Lung (tissue), 12 donors: ENCODE results near the gene LRRIQ4. TPM values are rescaled to one million over a fixed set of nuclear protein-coding genes. Genes with fewer than 3 reads are reported as not detected.

Experiments
- ATAC-seq: fragments of 200-7000 bp; cut with Tn5 transposase; one replicate; pipeline ENCODE4 v1.9.1; 2020; ENCODE audit warnings: moderate number of reproducible peaks; ENCODE audit not compliant: insufficient read depth, low FRiP score
- DNase-seq, 3 donors: peaks; one replicate each; pipeline ENCODE4 v3.0.0-alpha.2; 2013 to 2017
- H3K27ac ChIP-seq, 2 donors: one replicate each; pipeline ENCODE4 v1.5.1; 2013; ENCODE audit warnings: mild to moderate bottlenecking in 2 of 2, moderate library complexity in 2 of 2, control low read depth in 1 of 2, inconsistent platforms in 1 of 2, low read depth in 1 of 2, low read length in 1 of 2
- H3K27me3 ChIP-seq, 3 donors: one replicate each; pipeline ENCODE4 v1.5.1; 2013; ENCODE audit warnings: low read length in 2 of 3; ENCODE audit not compliant: control insufficient read depth in 3 of 3, insufficient read depth in 3 of 3
- H3K36me3 ChIP-seq, 4 donors: one replicate each; pipeline ENCODE4 v1.5.1; 2013; ENCODE audit warnings: low read length in 4 of 4, mild to moderate bottlenecking in 1 of 4, moderate library complexity in 1 of 4; ENCODE audit not compliant: control insufficient read depth in 4 of 4, insufficient read depth in 4 of 4
- H3K4me1 ChIP-seq, 5 donors: one replicate each; pipeline ENCODE4 v1.5.1; 2013; ENCODE audit warnings: low read length in 5 of 5, mild to moderate bottlenecking in 2 of 5, moderate library complexity in 1 of 5; ENCODE audit not compliant: control insufficient read depth in 5 of 5, insufficient read depth in 5 of 5
- H3K4me3 ChIP-seq: one replicate; pipeline ENCODE4 v1.5.1; 2013; ENCODE audit warnings: mild to moderate bottlenecking, control low read depth, moderate library complexity
- H3K9ac ChIP-seq, 2 donors: one replicate each; pipeline ENCODE4 v1.5.1; 2013; ENCODE audit warnings: low read length in 2 of 2, control low read depth in 1 of 2; ENCODE audit not compliant: insufficient read depth in 1 of 2
- H3K9me3 ChIP-seq, 4 donors: one replicate each; pipeline ENCODE4 v1.5.1; 2013; ENCODE audit warnings: low read length in 3 of 4, mild to moderate bottlenecking in 1 of 4, moderate library complexity in 1 of 4; ENCODE audit not compliant: control insufficient read depth in 4 of 4, insufficient read depth in 3 of 4
- CTCF ChIP-seq: IDR thresholded peaks from 2 replicates; pipeline ENCODE4 v1.5.1; 2012; ENCODE audit warnings: mild to moderate bottlenecking; ENCODE audit errors: control extremely low read depth, extremely low read depth
- WGBS, 2 donors: extraction: QIAGEN DNeasy Blood & Tissue Kit; methylation state at CpG; one replicate each; pipeline ENCODE4 v1.1.7; 2013; 5-methylcytosine and 5-hydroxymethylcytosine counted together
- polyA plus RNA-seq, 2 donors: library from polyadenylated mRNA; stranded (reverse); fragments of 200-250 nt; gene quantifications; one replicate each; pipeline ENCODE4 v1.2.1, GENCODE V29; 2013
- total RNA-seq, 2 donors: library from RNA; depleted of rRNA in 1 of 2; stranded (reverse); fragments of >200 nt in 1 of 2; gene quantifications; one replicate each; pipeline ENCODE4 v1.2.1, GENCODE V29; 2014 to 2021
- donor health status: control.
- donor health status: control.
- donor health status: Bipolar disorder and iron deficiency.
- donor health status: healthy.
- donor health status: DM: yes; HTN: yes; CAD: no.

LRRIQ4 gene
- total and polyA plus RNA-seq, 4 donors, result 0.03 to 0.09 TPM; not detected in 2

GRCh38 chr3:169780742-169781141 lies 31.9 kb upstream of the LRRIQ4 start:
- Histone ChIP-seq H3K4me1 (peaks cover 0 to 13% (median 0%) of the 10 kb centered on the region in 5 donors), H3K9ac (no peak overlapping the region)
- WGBS, 2 donors, result 22 to 43% methylated on average over 2 of the region's 2 CpGs

GRCh38 chr3:169781209-169781855 lies 31.3 kb upstream of the LRRIQ4 start:
- Histone ChIP-seq H3K4me1 (peaks cover 0 to 10% (median 0%) of the 10 kb centered on the region in 5 donors), H3K9ac (no peak overlapping the region), H3K9me3 (no peaks in the 10 kb centered on the region), H3K36me3 (peaks cover 21 to 49% (median 35%) of the 10 kb centered on the region in 4 donors), H3K4me3 (no peak overlapping the region), H3K27ac (no peak overlapping the region), H3K27me3 (no peaks in the 10 kb centered on the region)
- no peak for TF ChIP-seq CTCF
- 85 to 91% methylated on average over 4 of the region's 4 CpGs for WGBS, 2 donors
- DNase-seq, result no peak
- no peak for ATAC-seq

More at GRCh38 chr3:169780742-169781141, 31.9 kb upstream of the LRRIQ4 start:
- ATAC-seq, result no peak
- peaks cover 21 to 45% (median 30%) of the 10 kb centered on the region in 4 donors for H3K36me3 ChIP-seq
- no peak for DNase-seq
- no peak overlapping the region for H3K27ac ChIP-seq
- H3K9me3 ChIP-seq, result no peaks in the 10 kb centered on the region
- no peaks in the 10 kb centered on the region for H3K27me3 ChIP-seq
- H3K4me3 ChIP-seq, result no peak overlapping the region
- no peak for TF ChIP-seq CTCF

GRCh38 chr3:169787120-169787519 lies 25.6 kb upstream of the LRRIQ4 start:
- no peak for TF ChIP-seq CTCF
- DNase-seq (no peak), ATAC-seq (no peak)
- no peak overlapping the region for H3K9ac ChIP-seq
- no peaks in the 10 kb centered on the region for H3K4me1 ChIP-seq
- no peaks in the 10 kb centered on the region for H3K27me3 ChIP-seq
- 97 to 99% methylated on average over 4 of the region's 4 CpGs for WGBS, 2 donors
- peaks cover 9 to 23% (median 20%) of the 10 kb centered on the region in 4 donors for H3K36me3 ChIP-seq
- H3K27ac ChIP-seq, result no peak overlapping the region
- H3K4me3 ChIP-seq, result no peak overlapping the region
- H3K9me3 ChIP-seq, result no peaks in the 10 kb centered on the region
